Renal pelvis (tissue), 4 donors: ENCODE data around the gene ZCCHC7. TPM values are rescaled to one million over a fixed set of nuclear protein-coding genes. Genes with fewer than 3 reads are reported as not detected.
A peak's percentile ranks its signal among the peaks of the same experiment; 100 is the strongest.
"Not testable (repeated sequence)": the region's sequence is repeated elsewhere in the genome, so short reads cannot be mapped to it uniquely, and the experiment has no call there.

ENCODE experiments used
- DNase-seq: peaks from one replicate; pipeline ENCODE4 v3.0.0-alpha.2; 2013
- polyA plus RNA-seq, 3 donors: library from polyadenylated mRNA; unstranded; fragments of 120-200 nt; gene quantifications; one replicate each; pipeline ENCODE4 v1.2.1, GENCODE V29; 2013; ENCODE audit not compliant: insufficient read length in 3 of 3

The ZCCHC7 gene
- polyA plus RNA-seq, 3 donors = 20.4 to 23.1 (median 20.7) TPM

DNA sequence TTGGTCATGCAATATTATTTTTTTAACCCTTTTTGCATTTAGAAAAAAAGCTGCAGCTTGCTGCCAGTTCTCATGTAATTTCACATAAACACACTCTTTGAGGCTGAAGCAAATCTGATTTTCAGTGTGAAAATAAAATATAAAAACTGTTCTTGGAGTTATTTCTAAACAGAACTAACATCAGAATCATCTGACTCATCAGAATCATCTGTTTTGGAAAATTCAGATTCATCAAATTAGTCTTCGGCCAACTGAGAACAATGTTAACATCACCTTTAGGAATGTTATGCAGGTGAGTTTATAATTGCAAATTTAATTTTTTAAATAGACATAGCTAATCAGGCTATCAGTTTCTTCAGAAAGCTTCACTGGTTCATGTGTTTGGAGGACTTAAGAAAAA, 45.3 kb downstream of the ZCCHC7 start:
- DNase-seq = no peak

- DNase-seq = no peak
These were observed 47.2 kb downstream of the ZCCHC7 start for GRCh38 chr9:37167456-37168047.

- DNase-seq = no peak
These were observed 52.2 kb downstream of the ZCCHC7 start for GRCh38 chr9:37172557-37172956.

GRCh38 chr9:37174247-37174646, 53.9 kb downstream of the ZCCHC7 start:
- no peak for DNase-seq

- no peak for DNase-seq
These were observed 58.4 kb downstream of the ZCCHC7 start for GRCh38 chr9:37178742-37179141.

DNA sequence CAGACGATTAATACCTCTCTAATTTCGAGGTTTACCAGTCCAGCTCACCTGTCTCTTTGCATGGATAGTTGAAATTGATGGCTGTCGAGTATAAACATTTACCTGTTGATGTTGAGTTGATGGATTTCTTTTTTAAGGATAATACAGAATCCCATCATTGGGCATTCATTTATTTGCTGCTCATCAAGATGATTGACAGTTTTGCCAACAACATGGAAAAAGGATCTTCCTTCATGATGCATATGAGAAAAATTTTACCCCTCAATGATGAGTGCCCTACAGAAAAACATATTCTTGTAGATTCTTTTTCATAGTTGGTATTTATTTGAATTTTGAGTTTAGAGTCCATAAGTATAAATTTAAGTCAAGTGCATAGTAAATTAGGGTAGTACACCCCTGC, 59.2 kb downstream of the ZCCHC7 start:
- no peak for DNase-seq

DNA sequence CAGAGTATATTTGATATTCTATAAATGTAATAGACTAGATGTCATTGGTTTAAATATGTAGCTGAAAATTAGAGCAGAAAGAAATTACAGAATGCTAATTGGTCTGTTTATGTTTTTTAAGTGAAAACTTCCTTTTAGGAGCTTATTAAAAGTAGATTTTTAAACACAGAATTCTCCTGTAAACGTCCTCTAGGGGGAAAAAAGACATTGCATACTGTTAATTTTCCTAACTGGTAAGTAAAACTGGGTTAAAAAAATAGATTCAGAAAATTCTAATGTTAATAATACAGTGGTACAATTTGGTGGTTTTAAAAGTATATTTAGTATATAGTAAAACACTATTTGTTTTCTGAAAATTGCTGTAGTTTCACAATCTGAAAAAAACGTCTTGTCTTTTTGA, 59.8 kb downstream of the ZCCHC7 start:
- no peak for DNase-seq

GRCh38 chr9:37182718-37183117, 62.3 kb downstream of the ZCCHC7 start:
- DNase-seq = no peak

DNA sequence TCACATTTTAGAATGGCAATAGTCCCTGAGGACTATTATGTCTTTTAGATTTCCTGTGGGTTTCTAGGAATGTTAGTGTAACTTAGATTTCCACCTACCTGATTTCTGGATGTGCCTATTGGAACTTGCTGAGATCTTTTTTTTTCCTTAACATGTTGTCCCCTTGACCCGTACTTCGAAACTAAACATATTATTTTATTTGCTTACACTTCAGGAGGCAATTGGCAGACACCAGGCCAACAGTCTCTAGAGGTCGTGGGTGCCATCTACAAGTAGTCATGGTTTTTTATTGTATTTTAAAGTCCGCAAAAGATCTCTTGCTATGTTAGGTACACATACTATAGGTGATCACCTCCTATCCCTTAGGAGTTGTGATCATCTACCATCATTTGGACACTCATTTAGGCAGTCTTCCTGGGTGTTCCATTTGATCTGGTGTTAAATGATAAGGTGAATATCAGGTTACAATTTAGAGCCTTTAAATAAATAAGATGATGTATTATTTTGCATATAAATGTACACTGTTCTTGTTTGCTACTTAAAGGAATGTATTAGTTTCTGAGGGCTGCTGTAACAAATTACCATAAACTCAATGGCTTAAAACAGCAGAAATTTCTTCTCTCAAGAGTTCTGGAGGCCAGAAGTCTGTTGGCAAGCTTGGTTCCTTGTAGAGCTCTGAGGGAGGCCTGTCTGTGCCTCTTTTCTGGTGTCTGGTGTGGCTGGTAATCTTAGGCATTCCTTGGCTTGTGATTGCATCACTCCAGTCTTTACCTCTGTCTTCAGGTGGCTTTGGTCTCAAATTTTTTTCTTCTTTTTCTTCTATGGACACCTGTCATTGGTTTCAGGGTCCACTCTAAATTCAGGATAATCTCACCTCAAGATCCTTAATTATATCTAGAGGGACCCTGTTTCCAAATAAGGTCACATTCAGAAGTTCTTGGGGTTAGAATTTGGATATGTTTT, 64.8 kb downstream of the ZCCHC7 start:
- DNase-seq = no peak

DNA sequence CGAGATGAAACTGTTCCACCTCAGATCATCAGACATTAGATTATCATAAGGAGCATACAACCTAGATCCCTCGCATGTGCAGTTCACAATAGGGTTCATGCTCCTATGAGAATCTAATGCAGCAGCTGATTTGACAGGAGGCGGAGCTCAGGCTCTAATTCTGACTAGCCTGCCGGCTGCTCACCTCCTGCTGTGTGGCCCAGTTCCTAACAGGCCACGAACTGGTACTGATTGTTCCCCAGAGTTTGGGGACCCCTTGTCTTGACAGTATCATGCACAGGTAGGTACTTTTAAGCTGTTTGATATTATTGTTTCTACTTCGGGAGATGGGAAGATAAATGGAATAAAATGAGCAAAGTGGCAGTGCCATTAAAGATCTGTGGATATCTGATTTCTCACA, 66.9 kb downstream of the ZCCHC7 start:
- no peak for DNase-seq

- DNase-seq = no peak
These were observed 67.5 kb downstream of the ZCCHC7 start for GRCh38 chr9:37187713-37188439.

- DNase-seq = not testable (repeated sequence)
These were observed 70.4 kb downstream of the ZCCHC7 start for GRCh38 chr9:37190739-37191138.

GRCh38 chr9:37191403-37192089, 71.2 kb downstream of the ZCCHC7 start:
- no peak for DNase-seq

- DNase-seq = no peak
These were observed 72.4 kb downstream of the ZCCHC7 start for GRCh38 chr9:37192803-37193202.

- no peak for DNase-seq
These were observed 77.0 kb downstream of the ZCCHC7 start for GRCh38 chr9:37197158-37198038.

DNA sequence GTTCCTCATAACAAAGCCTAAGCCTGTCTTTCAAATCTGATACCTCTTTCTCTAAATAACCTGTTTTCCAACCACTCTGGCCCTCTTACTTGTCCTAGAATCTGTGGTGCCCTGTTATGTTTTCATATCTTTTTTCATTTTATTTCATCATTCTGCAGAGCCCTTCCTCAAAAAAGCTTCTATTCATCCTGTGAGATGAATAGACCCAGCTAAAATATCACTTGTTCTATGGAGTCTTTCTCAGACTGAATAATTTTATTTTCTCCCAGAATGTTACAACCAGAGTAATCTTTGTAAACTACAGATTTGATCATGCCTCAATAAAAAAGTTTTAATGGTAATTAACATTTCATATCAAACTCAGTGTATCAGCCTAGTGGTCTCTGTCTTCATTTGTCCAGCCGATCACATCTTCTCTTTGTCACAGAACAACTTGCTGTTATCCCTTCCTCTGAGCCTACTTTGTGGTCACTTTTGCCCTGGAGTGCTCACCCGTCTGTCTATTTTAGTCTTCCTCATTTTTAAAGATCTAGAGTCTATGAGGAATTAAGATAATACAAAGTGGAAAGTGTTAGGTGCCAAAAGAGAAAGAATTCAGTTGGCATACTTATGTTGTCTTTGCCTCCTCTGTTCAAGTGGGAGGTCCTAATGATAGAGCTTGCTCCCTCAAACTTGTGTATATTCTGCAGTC, 77.8 kb downstream of the ZCCHC7 start:
- no peak for DNase-seq

- no peak for DNase-seq
These were observed 78.5 kb downstream of the ZCCHC7 start for GRCh38 chr9:37198831-37199230.

DNA sequence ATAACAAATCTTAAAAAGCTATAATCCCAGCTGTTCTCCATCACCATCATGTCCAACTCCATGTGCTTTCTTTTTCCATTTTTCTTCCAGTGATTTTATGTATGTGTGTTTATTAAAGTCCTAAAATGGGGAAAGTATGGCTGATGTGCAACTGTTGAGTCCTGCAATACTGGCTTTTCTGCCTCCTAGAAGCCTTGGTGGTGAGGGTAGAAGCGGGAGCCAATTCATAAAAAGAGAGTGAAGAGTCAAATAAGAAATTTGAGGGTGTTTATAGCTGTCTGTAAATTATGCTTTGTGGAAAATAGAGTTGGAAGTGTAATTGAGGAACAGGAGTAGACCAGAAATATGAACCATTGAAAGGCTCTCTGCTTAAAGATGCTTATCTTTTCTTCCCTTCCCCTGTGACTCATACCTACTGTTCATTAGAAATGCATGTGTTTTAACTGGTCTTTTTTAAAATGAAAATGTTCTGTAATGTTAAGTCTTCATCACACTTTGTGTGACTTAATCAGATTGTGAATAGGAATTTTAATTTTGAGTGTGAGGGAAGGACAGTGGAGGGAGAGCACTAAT, 80.1 kb downstream of the ZCCHC7 start:
- DNase-seq = peak; percentile 29

GRCh38 chr9:37201581-37201980, 81.2 kb downstream of the ZCCHC7 start:
- DNase-seq = no peak

GRCh38 chr9:37202091-37202490, 81.7 kb downstream of the ZCCHC7 start:
- no peak for DNase-seq
